Neural cell (in vitro differentiated cells): ENCODE results near the gene OPRM1. TPM values are rescaled to one million over a fixed set of nuclear protein-coding genes. Genes with fewer than 3 reads are reported as not detected.

Experiments used
- H2AFZ ChIP-seq: fragments of 200-600, 300-800 bp; sonication (generic), shearing (Covaris generic); 2 replicates; pipeline ENCODE4 v1.6.0; 2014; ENCODE audit warnings: low read depth, mild to moderate bottlenecking, antibody characterized with exemption, low read length, moderate library complexity
- H3F3A ChIP-seq: fragments of 200-600 bp; shearing (Covaris generic); 2 replicates; pipeline ENCODE4 v1.6.1; 2016; ENCODE audit warnings: mild to moderate bottlenecking, moderate library complexity, mixed read lengths, antibody characterized with exemption, low read length; ENCODE audit not compliant: insufficient read depth, poor library complexity, severe bottlenecking
- H3K27ac ChIP-seq: fragments of 200-600, 300-800 bp; sonication (generic), shearing (Covaris generic); 2 replicates; pipeline ENCODE4 v1.5.1; 2014; ENCODE audit warnings: mild to moderate bottlenecking, low read length, moderate library complexity
- H3K27me3 ChIP-seq: fragments of 300-800, 200-600 bp; sonication (generic), shearing (Covaris generic); 2 replicates; pipeline ENCODE4 v1.6.0; 2014; ENCODE audit warnings: mild to moderate bottlenecking, low read depth, low read length, moderate library complexity; ENCODE audit not compliant: insufficient read depth
- H3K36me3 ChIP-seq: fragments of 300-800, 200-600 bp; sonication (generic), shearing (Covaris generic); 2 replicates; pipeline ENCODE4 v1.5.1; 2014; ENCODE audit warnings: mild to moderate bottlenecking, antibody characterized with exemption, low read length, moderate library complexity; ENCODE audit not compliant: insufficient read depth
- H3K4me2 ChIP-seq: fragments of 300-800, 200-600 bp; sonication (generic), shearing (Covaris generic); 2 replicates; pipeline ENCODE4 v1.6.0; 2014; ENCODE audit warnings: mild to moderate bottlenecking, low read length
- H3K4me3 ChIP-seq: fragments of 300-800, 200-600 bp; sonication (generic), shearing (Covaris generic); 2 replicates; pipeline ENCODE4 v1.5.1; 2014; ENCODE audit warnings: mild to moderate bottlenecking, low read length, moderate library complexity
- H3K79me2 ChIP-seq: fragments of 200-600 bp; shearing (Covaris generic); replicated peaks from 2 replicates; pipeline ENCODE4 v1.6.0; 2014; ENCODE audit warnings: mild to moderate bottlenecking, low read length, moderate library complexity; ENCODE audit not compliant: insufficient read depth
- H3K9ac ChIP-seq: fragments of 300-800, 200-600 bp; sonication (generic), shearing (Covaris generic); 2 replicates; pipeline ENCODE4 v1.6.1; 2016; ENCODE audit warnings: mild to moderate bottlenecking, low read length, mixed read lengths
- H3K9me2 ChIP-seq: fragments of 200-600 bp; shearing (Covaris generic); 2 replicates; pipeline ENCODE4 v1.6.1; 2016; ENCODE audit warnings: mild to moderate bottlenecking, low read length, mixed read lengths; ENCODE audit not compliant: insufficient read depth
- H3K9me3 ChIP-seq: fragments of 200-600, 300-800 bp; sonication (generic), shearing (Covaris generic); 2 replicates; pipeline ENCODE4 v1.6.1; 2016; ENCODE audit warnings: mild to moderate bottlenecking, mixed run types, low read length, moderate library complexity, mixed read lengths
- H4K20me1 ChIP-seq: fragments of 200-600 bp; shearing (Covaris generic); 2 replicates; pipeline ENCODE4 v1.6.1; 2016; ENCODE audit warnings: mild to moderate bottlenecking, mixed run types; ENCODE audit not compliant: insufficient read depth
- EP300 ChIP-seq: fragments of 450-650 bp; conservative IDR thresholded peaks from 2 replicates; pipeline ENCODE4 v1.6.1; 2014; ENCODE audit warnings: antibody characterized with exemption, mild to moderate bottlenecking, moderate library complexity; ENCODE audit not compliant: poor library complexity, severe bottlenecking
- EZH2 ChIP-seq: fragments of 200-600, 300-800 bp; shearing (Covaris generic), sonication (generic); IDR thresholded peaks from 2 replicates; pipeline ENCODE4 v1.6.1; 2014; ENCODE audit warnings: antibody characterized with exemption, low read length, borderline replicate concordance, mild to moderate bottlenecking; ENCODE audit not compliant: insufficient read depth, poor library complexity, severe bottlenecking
- MXI1 ChIP-seq: fragments of 450-650 bp; conservative IDR thresholded peaks from 2 replicates; pipeline ENCODE4 v1.6.1; 2014; ENCODE audit warnings: antibody characterized with exemption, mild to moderate bottlenecking; ENCODE audit not compliant: poor library complexity, severe bottlenecking
- POLR2AphosphoS5 ChIP-seq: IDR thresholded peaks from 2 replicates; pipeline ENCODE4 v1.6.1; 2012
- RAD21 ChIP-seq: fragments of 450-650 bp; conservative IDR thresholded peaks from 2 replicates; pipeline ENCODE4 v1.6.1; 2014; ENCODE audit warnings: antibody characterized with exemption, mild to moderate bottlenecking, moderate library complexity
- SMC3 ChIP-seq: fragments of 450-650 bp; conservative IDR thresholded peaks from 2 replicates; pipeline ENCODE4 v1.6.1; 2014; ENCODE audit warnings: antibody characterized with exemption, mild to moderate bottlenecking, moderate library complexity; ENCODE audit not compliant: poor library complexity
- TAF1 ChIP-seq: IDR thresholded peaks from 2 replicates; pipeline ENCODE4 v1.6.1; 2012; ENCODE audit warnings: low read depth
- polyA plus RNA-seq: library from polyadenylated mRNA; depleted of rRNA; stranded (reverse); fragments of >200 nt; gene quantifications from 2 replicates; pipeline ENCODE4 v1.2.3, GENCODE V29; 2014
- TF ChIP-seq, protein P1 (sequence below): fragments of 450-650 bp; IDR thresholded peaks from 2 replicates; pipeline ENCODE4 v1.5.1; 2014; ENCODE audit warnings: antibody characterized with exemption, mild to moderate bottlenecking, moderate library complexity; ENCODE audit not compliant: poor library complexity, severe bottlenecking
- TF ChIP-seq, protein P2 (sequence below): IDR thresholded peaks from 2 replicates; pipeline ENCODE4 v1.6.1; 2012; ENCODE audit warnings: borderline replicate concordance

The OPRM1 gene
- polyA plus RNA-seq, 1 donor from 2014 or later: 1.5 TPM

DNA sequence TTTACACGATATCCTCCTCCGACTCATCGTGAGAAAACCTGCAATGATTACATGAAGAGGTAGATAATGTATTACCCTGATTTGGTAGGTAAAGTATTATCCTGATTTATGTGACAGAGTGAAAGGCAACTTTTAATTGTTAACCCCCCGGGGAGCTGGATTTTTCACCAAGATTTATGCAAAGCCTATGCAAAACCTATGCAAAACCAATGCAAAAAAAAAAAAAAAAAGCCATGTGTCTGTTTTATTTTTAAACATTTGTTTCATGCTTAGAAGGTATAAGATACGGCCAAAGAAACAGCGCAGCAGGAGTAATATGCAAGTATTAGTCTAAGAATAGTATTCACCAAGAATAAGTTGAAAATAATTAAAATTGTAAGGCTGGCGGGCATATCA lies 207.7 kb downstream of the OPRM1 start:
- no peak overlapping the region for H2AFZ ChIP-seq
- H3K27me3 ChIP-seq: no peaks in the 10 kb centered on the region
- H3K36me3 ChIP-seq: no peaks in the 10 kb centered on the region
- no peaks in the 10 kb centered on the region for H4K20me1 ChIP-seq
- H3K9me2 ChIP-seq: no peaks in the 10 kb centered on the region
- peak overlapping the region; percentile 71 for H3K27ac ChIP-seq
- no peaks in the 10 kb centered on the region for H3F3A ChIP-seq
- no peaks in the 10 kb centered on the region for H3K79me2 ChIP-seq
- TF ChIP-seq, protein P1, sequence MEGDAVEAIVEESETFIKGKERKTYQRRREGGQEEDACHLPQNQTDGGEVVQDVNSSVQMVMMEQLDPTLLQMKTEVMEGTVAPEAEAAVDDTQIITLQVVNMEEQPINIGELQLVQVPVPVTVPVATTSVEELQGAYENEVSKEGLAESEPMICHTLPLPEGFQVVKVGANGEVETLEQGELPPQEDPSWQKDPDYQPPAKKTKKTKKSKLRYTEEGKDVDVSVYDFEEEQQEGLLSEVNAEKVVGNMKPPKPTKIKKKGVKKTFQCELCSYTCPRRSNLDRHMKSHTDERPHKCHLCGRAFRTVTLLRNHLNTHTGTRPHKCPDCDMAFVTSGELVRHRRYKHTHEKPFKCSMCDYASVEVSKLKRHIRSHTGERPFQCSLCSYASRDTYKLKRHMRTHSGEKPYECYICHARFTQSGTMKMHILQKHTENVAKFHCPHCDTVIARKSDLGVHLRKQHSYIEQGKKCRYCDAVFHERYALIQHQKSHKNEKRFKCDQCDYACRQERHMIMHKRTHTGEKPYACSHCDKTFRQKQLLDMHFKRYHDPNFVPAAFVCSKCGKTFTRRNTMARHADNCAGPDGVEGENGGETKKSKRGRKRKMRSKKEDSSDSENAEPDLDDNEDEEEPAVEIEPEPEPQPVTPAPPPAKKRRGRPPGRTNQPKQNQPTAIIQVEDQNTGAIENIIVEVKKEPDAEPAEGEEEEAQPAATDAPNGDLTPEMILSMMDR: no peak
- no peak for TF ChIP-seq MXI1
- no peak for TF ChIP-seq POLR2AphosphoS5
- TF ChIP-seq TAF1: no peak
- no peak for TF ChIP-seq EZH2
- TF ChIP-seq RAD21: no peak
- TF ChIP-seq SMC3: no peak
- no peak for TF ChIP-seq EP300
- TF ChIP-seq, protein P2, sequence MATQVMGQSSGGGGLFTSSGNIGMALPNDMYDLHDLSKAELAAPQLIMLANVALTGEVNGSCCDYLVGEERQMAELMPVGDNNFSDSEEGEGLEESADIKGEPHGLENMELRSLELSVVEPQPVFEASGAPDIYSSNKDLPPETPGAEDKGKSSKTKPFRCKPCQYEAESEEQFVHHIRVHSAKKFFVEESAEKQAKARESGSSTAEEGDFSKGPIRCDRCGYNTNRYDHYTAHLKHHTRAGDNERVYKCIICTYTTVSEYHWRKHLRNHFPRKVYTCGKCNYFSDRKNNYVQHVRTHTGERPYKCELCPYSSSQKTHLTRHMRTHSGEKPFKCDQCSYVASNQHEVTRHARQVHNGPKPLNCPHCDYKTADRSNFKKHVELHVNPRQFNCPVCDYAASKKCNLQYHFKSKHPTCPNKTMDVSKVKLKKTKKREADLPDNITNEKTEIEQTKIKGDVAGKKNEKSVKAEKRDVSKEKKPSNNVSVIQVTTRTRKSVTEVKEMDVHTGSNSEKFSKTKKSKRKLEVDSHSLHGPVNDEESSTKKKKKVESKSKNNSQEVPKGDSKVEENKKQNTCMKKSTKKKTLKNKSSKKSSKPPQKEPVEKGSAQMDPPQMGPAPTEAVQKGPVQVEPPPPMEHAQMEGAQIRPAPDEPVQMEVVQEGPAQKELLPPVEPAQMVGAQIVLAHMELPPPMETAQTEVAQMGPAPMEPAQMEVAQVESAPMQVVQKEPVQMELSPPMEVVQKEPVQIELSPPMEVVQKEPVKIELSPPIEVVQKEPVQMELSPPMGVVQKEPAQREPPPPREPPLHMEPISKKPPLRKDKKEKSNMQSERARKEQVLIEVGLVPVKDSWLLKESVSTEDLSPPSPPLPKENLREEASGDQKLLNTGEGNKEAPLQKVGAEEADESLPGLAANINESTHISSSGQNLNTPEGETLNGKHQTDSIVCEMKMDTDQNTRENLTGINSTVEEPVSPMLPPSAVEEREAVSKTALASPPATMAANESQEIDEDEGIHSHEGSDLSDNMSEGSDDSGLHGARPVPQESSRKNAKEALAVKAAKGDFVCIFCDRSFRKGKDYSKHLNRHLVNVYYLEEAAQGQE: no peak
- H3K4me2 ChIP-seq: peak overlapping the region; percentile 12
- no peaks in the 10 kb centered on the region for H3K9me3 ChIP-seq
- H3K4me3 ChIP-seq: peak overlapping the region; percentile 61
- peak overlapping the region; percentile 65 for H3K9ac ChIP-seq

DNA sequence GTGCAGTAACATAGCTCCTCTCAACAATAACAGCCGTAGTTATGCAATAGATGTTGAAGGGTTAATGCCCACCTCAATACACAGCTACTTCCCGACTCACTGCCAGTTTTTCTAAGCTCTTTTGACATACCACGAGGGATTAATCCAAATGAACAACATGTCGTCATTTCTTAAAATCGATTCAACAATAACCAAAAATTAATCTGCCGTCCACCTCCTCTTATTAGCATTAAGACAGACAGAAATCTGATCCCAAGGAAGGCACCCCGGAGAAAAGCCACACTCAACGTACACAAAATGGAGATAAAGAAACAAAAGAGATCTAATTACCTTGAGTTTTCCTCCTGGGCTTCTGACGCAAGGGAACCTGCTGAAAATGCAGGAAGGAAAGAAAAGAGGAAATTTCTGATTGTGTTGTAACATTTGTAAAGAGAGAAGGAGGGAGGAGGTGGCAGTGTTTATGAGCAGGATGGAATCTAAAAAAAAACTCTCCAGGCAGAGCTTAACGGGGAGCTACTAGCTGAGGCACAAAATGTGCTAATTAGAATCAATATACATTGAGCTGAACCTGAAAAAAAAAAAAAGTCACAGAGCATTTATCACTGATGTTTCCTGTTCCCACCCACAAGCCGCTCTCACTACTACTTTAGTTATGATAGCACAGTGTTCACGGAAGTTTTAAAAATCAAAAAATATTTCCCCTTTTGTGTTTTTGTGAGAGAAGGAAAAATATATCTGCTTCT lies 208.2 kb downstream of the OPRM1 start:
- peak overlapping the region; percentile 42 for H2AFZ ChIP-seq
- no peaks in the 10 kb centered on the region for H3K36me3 ChIP-seq
- H3K9me2 ChIP-seq: no peaks in the 10 kb centered on the region
- H3K9me3 ChIP-seq: no peaks in the 10 kb centered on the region
- H4K20me1 ChIP-seq: no peaks in the 10 kb centered on the region
- no peaks in the 10 kb centered on the region for H3F3A ChIP-seq
- H3K4me3 ChIP-seq: peak overlapping the region; percentile 61
- H3K79me2 ChIP-seq: no peaks in the 10 kb centered on the region
- peak overlapping the region; percentile 12 for H3K4me2 ChIP-seq
- H3K9ac ChIP-seq: peak overlapping the region; percentile 65
- peak overlapping the region; percentile 71 for H3K27ac ChIP-seq
- H3K27me3 ChIP-seq: no peaks in the 10 kb centered on the region
- TF ChIP-seq, protein P2: peak; percentile 38
- TF ChIP-seq SMC3: no peak
